ENCODE measurements around the gene MED22.
"Not testable (repeated sequence)": the region's sequence is repeated elsewhere in the genome, so short reads cannot be mapped to it uniquely, and the experiment has no call there.

Gene MED22

DNA sequence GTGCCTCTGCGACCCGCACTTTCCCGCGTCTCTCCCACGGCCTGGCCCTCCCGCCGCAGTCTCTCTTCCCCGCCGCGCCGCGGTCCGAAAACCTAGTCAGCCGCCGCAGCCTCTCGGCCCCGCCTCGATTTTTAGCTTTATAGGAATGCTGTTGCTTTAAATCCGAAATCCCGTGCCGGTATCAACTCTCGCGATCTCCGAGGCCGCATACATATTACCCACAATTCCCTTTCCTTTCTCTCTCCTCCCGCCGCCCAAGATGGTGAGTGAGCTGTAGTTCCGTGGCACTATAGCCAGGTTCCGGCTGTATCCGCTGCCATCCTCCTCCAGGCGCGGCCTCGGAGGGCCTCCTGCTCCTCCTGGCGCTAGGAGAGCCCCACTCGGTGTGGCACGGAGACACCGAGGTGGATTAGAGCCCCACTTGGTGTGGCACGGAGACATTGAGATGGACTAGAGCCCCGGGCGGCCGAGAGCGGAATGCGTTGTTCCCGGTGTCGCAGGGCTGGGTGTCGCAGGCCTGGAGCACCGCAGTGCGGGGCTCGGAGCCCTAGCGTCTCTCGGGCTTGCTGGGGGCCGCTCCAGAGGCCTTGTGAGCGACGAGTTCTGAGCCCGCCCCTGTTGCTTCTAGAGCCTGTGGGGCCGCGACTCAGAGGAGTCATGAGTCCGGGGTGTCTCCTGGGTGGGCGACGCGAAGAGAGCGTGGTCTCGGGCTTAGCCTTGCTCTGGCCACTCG, at the start of gene MED22, which contains the start of gene RPL7A:
TSS of gene MED22 (minus strand) at position 147 of the 733 bp plus-strand sequence. CDS start 1,469 bp downstream, outside the sequence.
TSS of gene RPL7A (plus strand) at position 234 of the 733 bp plus-strand sequence. CDS start at position 260, 26 bp downstream.
- peaks cover 43% of the 10 kb centered on the region for H3K4me1 Mint-ChIP-seq
- H3K4me3 Mint-ChIP-seq, result peak within 1 kb of the TSS; percentile 97
- H3K9me3 Mint-ChIP-seq, result no peaks in the 10 kb centered on the region
- DNase-seq (peak; percentile 91), ATAC-seq (peak; percentile 60)
- H3K27ac Mint-ChIP-seq, result peak within 1 kb of the TSS; percentile 97
- peaks cover 3% of the 10 kb centered on the region for H3K27me3 Mint-ChIP-seq
- H3K36me3 Mint-ChIP-seq (ENCODE audit: low read depth), result peaks cover 54% of the 10 kb centered on the region

DNA sequence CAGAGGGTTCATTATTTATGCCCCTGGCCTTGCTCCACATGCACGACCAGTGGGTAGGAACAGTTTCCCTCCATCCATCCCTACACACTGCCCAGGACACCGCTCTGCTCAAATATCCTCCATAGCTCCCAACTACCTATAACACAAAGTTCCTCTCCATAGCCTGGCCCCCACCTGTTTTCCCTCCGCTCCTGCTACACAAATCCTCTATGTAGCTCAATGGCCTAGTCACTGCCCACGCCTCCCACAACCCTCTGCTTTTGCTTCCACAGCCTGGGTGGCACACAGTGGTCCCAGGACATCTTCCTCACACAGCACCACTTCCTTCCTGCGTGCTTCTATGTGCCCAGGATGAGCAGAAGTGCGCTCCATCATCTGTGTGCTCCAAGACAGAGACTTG, 49.4 kb upstream of the MED22 start:
- Mint-ChIP-seq H3K27ac (no peak overlapping the region), H3K4me1 (no peaks in the 10 kb centered on the region), H3K36me3 (ENCODE audit: low read depth) (no peaks in the 10 kb centered on the region), H3K27me3 (no peaks in the 10 kb centered on the region), H3K4me3 (no peak overlapping the region), H3K9me3 (no peaks in the 10 kb centered on the region)
- no peak for ATAC-seq
- no peak for DNase-seq

GRCh38 chr9:133396952-133397351, 49.0 kb upstream of the MED22 start:
- Mint-ChIP-seq H3K36me3 (ENCODE audit: low read depth) (no peaks in the 10 kb centered on the region), H3K4me3 (no peak overlapping the region), H3K27me3 (no peaks in the 10 kb centered on the region), H3K27ac (no peak overlapping the region), H3K4me1 (no peaks in the 10 kb centered on the region), H3K9me3 (no peaks in the 10 kb centered on the region)
- DNase-seq (no peak), ATAC-seq (peak; percentile 20)

- H3K9me3 Mint-ChIP-seq, result no peaks in the 10 kb centered on the region
- no peak overlapping the region for H3K4me3 Mint-ChIP-seq
- no peak for ATAC-seq
- no peak overlapping the region for H3K27ac Mint-ChIP-seq
- H3K36me3 Mint-ChIP-seq (ENCODE audit: low read depth), result no peaks in the 10 kb centered on the region
- DNase-seq, result no peak
- no peaks in the 10 kb centered on the region for H3K4me1 Mint-ChIP-seq
- H3K27me3 Mint-ChIP-seq, result peaks cover 1% of the 10 kb centered on the region
These were observed 46.8 kb upstream of the MED22 start for GRCh38 chr9:133394687-133395271.

DNA sequence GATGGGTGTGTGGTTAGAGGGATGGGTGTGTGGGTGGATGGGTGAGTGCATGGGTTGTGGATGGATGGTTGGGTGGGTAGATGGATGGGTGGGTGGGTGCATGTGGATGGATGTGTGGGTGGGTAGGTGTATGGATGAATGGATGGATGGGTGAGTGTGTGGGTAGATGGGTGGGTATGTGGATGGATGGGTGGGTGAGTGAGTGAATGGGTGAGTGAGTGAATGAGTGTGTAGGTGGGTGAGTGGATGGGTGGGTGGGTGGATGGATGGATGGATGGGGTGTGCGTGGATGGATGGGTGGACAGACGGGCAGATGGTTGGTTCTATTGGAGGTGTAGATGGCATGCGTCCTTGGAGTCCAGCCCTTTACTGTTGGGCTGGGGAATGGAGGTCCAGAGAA, 45.5 kb upstream of the MED22 start:
- H3K27ac Mint-ChIP-seq, result no peak overlapping the region
- no peaks in the 10 kb centered on the region for H3K4me1 Mint-ChIP-seq
- H3K9me3 Mint-ChIP-seq, result no peaks in the 10 kb centered on the region
- no peaks in the 10 kb centered on the region for H3K36me3 Mint-ChIP-seq (ENCODE audit: low read depth)
- no peak overlapping the region for H3K4me3 Mint-ChIP-seq
- no peak for DNase-seq
- no peak for ATAC-seq
- H3K27me3 Mint-ChIP-seq, result peaks cover 3% of the 10 kb centered on the region

DNA sequence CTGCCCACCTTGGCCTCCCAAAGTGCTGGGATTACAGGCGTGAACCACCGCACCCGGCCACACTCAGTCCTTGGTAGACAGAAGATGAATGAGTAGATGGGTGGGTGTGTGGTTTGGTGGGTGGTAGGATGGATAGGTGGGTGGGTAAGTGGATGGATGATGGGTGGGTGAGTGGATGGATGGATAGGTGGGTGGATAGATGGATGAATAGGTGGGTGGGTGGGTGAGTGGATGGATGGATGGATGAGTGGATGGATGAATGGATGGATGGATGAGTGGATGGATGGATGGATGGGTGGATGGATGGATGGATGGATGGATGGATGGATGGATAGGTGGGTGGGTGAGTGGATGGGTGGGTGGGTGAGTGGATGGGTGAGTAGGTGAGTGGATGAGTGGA, 44.4 kb upstream of the MED22 start:
- H3K27me3 Mint-ChIP-seq; DNase-seq; H3K27ac Mint-ChIP-seq; H3K4me1 Mint-ChIP-seq; H3K9me3 Mint-ChIP-seq; H3K36me3 Mint-ChIP-seq (ENCODE audit: low read depth); H3K4me3 Mint-ChIP-seq; ATAC-seq: not testable (repeated sequence)

- not testable (repeated sequence) for H3K27ac Mint-ChIP-seq; H3K9me3 Mint-ChIP-seq; DNase-seq; H3K36me3 Mint-ChIP-seq (ENCODE audit: low read depth); H3K27me3 Mint-ChIP-seq; H3K4me3 Mint-ChIP-seq; ATAC-seq; H3K4me1 Mint-ChIP-seq
These were observed 43.5 kb upstream of the MED22 start for GRCh38 chr9:133391449-133391848.

GRCh38 chr9:133390713-133391112, 42.8 kb upstream of the MED22 start:
- H3K27me3 Mint-ChIP-seq, result peaks cover 3% of the 10 kb centered on the region
- H3K9me3 Mint-ChIP-seq, result no peaks in the 10 kb centered on the region
- ATAC-seq (no peak), DNase-seq (no peak)
- H3K27ac Mint-ChIP-seq, result no peak overlapping the region
- no peaks in the 10 kb centered on the region for H3K36me3 Mint-ChIP-seq (ENCODE audit: low read depth)
- H3K4me1 Mint-ChIP-seq, result no peaks in the 10 kb centered on the region
- H3K4me3 Mint-ChIP-seq, result no peak overlapping the region

GRCh38 chr9:133389562-133389961, 41.6 kb upstream of the MED22 start:
- Mint-ChIP-seq H3K36me3 (ENCODE audit: low read depth) (no peaks in the 10 kb centered on the region), H3K27ac (no peak overlapping the region), H3K4me1 (no peaks in the 10 kb centered on the region), H3K9me3 (no peaks in the 10 kb centered on the region), H3K27me3 (peaks cover 3% of the 10 kb centered on the region), H3K4me3 (no peak overlapping the region)
- ATAC-seq (no peak), DNase-seq (no peak)

DNA sequence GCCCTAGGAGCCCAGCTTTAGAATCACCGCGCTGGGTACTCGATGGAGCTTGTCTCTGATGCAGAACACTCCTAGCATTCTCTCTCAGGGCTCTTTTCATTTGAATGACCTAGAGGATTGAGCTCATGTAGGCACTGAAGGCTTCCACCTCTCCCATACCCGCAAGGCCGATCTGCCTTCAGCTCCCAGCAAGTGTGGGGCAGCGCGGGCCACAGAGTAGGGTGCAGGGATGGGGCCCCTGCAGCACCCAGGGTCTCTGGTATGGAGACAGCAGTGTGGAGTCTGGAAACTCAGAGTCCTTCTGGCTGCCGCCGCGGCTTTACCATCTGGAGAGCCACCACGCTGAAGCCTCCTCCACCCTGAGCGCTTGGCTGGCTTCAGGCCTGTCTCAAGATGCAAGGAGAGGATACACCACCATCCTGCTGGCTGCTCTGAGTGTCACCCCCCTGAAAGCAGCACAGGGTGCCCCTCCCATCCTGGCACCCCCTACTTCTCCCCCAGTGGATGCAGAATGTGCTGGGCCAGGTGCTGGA, 41.2 kb upstream of the MED22 start:
- Mint-ChIP-seq H3K36me3 (ENCODE audit: low read depth) (no peaks in the 10 kb centered on the region), H3K4me3 (no peak overlapping the region), H3K27me3 (peaks cover 3% of the 10 kb centered on the region), H3K4me1 (no peaks in the 10 kb centered on the region), H3K9me3 (no peaks in the 10 kb centered on the region), H3K27ac (no peak overlapping the region)
- ATAC-seq (no peak), DNase-seq (no peak)

GRCh38 chr9:133387680-133388079, 39.7 kb upstream of the MED22 start:
- no peak overlapping the region for H3K4me3 Mint-ChIP-seq
- no peaks in the 10 kb centered on the region for H3K4me1 Mint-ChIP-seq
- no peak overlapping the region for H3K27ac Mint-ChIP-seq

GRCh38 chr9:133386338-133386737, 38.4 kb upstream of the MED22 start:
- Mint-ChIP-seq H3K4me1 (no peaks in the 10 kb centered on the region), H3K27me3 (peaks cover 3% of the 10 kb centered on the region), H3K27ac (no peak overlapping the region), H3K4me3 (no peak overlapping the region), H3K9me3 (no peaks in the 10 kb centered on the region), H3K36me3 (ENCODE audit: low read depth) (no peaks in the 10 kb centered on the region)
- ATAC-seq (no peak), DNase-seq (no peak)

More at GRCh38 chr9:133387680-133388079, 39.7 kb upstream of the MED22 start:
- ATAC-seq, result no peak
- peaks cover 3% of the 10 kb centered on the region for H3K27me3 Mint-ChIP-seq
- no peak for DNase-seq
- no peaks in the 10 kb centered on the region for H3K36me3 Mint-ChIP-seq (ENCODE audit: low read depth)
- H3K9me3 Mint-ChIP-seq, result no peaks in the 10 kb centered on the region

DNA sequence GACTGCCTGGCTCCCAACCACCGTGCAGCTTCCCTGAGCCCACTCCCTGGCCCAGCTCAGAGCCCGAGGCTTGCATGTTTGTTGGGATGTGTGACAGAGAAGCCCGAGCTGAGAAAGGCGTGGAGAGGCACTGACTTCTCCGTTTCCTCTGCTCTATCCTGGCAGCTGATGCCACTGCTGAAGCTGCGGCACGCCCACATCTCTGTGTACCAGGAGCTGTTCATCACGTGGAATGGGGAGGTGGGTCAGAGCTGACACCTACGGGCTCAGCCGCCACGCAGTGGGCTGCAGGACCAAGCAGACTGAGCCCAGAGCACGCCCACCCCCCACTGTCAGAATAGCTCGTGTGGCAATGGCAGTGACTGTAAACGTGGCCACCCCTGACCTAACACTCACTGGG, 37.5 kb upstream of the MED22 start:
- Mint-ChIP-seq H3K9me3 (no peaks in the 10 kb centered on the region), H3K36me3 (ENCODE audit: low read depth) (no peaks in the 10 kb centered on the region), H3K4me3 (no peak overlapping the region), H3K27me3 (peaks cover 3% of the 10 kb centered on the region), H3K4me1 (no peaks in the 10 kb centered on the region), H3K27ac (no peak overlapping the region)
- DNase-seq, result no peak
- ATAC-seq, result no peak

DNA sequence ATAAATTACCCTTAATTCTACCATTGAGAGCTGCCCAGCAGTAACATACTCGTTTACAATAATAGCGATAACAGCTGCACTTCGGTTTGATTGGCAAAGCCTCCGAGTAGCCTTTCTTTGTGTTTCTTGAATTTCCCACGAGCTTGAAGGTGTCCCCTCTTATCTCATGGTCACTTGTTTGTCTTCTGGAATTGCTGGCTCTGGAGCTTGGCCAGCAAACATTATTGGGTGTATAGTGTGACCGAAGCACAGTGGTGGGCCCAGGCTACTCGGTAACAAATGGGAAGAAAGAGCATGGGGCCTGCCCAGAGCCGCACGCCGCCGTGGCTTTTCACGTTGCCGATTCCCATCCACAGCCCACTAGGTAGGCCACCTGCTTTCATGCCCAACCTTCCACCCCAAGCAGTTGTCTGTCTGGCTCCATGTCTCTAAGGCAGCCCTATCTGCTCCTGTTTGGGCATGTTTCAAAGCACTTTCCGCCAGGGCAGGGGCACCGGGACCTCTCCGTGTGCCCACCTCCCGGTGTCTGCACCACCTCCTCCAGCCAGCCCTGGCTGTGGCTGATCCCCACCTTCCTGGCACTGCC, 36.9 kb upstream of the MED22 start:
- DNase-seq (no peak), ATAC-seq (no peak)
- H3K4me1 Mint-ChIP-seq, result no peaks in the 10 kb centered on the region
- peaks cover 2% of the 10 kb centered on the region for H3K27me3 Mint-ChIP-seq
- H3K27ac Mint-ChIP-seq, result no peak overlapping the region
- no peak overlapping the region for H3K4me3 Mint-ChIP-seq
- no peaks in the 10 kb centered on the region for H3K9me3 Mint-ChIP-seq
- no peaks in the 10 kb centered on the region for H3K36me3 Mint-ChIP-seq (ENCODE audit: low read depth)

GRCh38 chr9:133383438-133383837, 35.5 kb upstream of the MED22 start:
- no peak overlapping the region for H3K27ac Mint-ChIP-seq
- DNase-seq, result no peak
- H3K4me3 Mint-ChIP-seq, result no peak overlapping the region
- H3K9me3 Mint-ChIP-seq, result no peaks in the 10 kb centered on the region
- H3K27me3 Mint-ChIP-seq, result no peaks in the 10 kb centered on the region
- H3K4me1 Mint-ChIP-seq, result no peaks in the 10 kb centered on the region
- ATAC-seq, result no peak
- no peaks in the 10 kb centered on the region for H3K36me3 Mint-ChIP-seq (ENCODE audit: low read depth)
